Camera-type eye (tissue), 1 donor: Measurements from ENCODE around the gene SAMD14. TPM values are rescaled to one million over a fixed set of nuclear protein-coding genes. Genes with fewer than 3 reads are reported as not detected.

Experiments used
- total RNA-seq: library from RNA; depleted of rRNA; stranded (reverse); fragments of >200 nt; gene quantifications from one replicate; pipeline ENCODE4 v1.2.3, GENCODE V29; 2014

Gene SAMD14
- total RNA-seq = 14.2 TPM

DNA sequence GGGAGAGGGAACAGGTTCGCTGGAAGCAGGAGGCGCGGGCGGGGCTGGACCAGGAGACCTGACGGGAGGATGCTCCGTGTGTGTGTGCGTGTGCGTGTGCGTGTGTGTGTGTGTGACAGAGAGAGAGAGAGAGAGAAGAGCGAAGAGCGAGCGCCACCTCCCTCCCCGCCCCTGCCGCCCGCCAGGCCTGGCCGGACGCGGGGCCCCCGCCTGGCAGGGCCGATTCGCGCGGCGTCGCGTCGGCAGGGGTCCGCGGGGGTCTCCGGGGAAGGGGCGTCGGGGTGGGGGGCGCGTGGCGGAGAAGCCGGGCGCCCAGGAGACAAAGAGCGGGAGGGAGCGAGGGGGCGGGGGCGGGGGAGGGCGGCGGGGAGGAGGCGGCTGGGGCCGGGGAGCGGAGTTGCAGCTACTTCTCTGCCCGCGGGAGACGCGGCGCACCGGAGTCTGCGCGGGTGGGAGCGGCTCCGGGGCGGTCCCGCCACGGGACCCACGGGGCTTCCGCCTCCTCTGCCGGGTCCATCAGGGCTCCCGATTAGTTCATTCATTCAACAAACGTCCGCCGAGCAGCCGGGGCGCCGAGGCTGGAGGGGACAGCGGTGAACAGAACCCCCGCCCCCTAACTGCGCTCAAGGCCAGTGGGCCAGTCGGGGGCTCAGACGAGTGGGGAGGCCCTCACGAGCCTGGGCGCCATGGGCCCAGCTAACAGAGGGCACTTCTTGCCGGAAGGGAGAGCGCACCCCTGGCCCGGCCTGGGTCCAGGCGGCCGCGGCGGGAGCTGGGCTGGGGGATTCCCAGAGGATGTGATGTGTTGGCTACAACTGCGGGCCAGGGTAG, at the start of gene SAMD14:
TSS of gene SAMD14 (minus strand) at position 433 of the 831 bp plus-strand sequence. CDS start 5,201 bp downstream, outside the sequence.

DNA sequence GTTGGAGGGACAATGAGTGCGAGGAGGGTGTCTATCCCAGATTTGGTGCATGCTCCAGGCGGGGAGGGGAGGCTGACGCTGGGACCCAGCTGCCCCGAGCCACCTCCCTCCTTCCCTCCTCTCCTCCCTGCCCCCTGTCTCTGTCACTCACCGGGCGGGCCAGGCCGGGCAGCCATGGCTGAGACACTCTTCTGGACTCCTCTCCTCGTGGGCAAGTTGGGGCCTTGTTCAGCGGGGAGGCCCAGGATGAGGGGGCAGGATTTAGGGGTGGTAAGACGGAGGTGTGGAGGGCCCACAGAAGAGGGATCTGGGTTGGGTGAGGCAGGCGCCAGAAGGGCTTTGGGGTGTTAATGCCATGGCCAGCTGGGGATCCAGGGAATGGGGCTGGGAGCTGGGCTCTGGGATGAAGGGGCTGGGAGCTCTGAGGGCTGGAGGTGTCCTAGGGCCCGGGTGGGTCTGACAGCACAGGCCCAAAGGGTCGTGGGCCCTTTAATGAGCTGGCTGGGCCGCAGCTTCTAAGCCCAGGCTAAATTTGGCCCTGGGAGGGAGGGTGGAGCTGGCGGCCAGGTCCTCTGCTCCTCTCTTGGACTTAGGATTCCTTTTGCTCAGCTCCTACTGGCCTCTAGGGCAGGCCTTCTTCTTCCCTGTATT, 36.0 kb upstream of the SAMD14 start, which contains the start of gene SGCA:
TSS of gene SGCA (plus strand) at position 139 of the 651 bp plus-strand sequence. CDS start at position 175, 36 bp downstream.

DNA sequence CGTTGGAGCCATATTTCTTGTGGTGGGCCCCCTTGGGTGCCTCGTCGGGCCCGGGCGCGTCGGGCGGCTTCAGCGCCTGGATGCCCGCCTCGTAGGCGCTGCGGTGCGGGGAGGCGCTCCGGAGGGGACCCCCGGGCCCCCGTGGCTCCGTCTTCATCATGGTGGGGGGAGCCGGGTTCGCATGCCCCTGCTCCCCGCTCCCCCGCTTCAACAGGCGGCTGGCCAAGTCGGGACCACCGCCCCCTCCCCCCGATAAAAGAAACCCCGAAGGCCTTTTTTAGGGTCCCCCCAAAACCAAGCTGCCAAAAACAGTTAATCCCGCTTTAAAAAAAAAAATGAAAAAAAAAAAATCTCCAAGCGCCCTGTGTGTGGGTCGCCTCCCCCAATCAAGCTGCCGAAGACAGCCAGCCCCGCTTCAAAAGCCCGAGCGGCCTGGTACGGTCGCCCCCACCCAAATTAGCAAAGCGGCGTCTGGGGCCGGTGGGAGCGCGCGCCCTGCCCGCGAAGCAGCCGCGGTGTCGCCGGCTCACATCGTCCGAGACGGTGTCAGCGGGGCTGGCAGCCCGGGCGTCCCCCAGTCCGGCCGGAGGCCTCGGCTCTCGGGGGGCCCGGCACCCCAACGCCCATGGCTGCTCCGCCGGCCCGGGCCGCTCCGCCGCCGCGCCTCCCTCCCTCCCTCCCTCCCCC, 20.5 kb upstream of the SAMD14 start, which contains the start of gene PPP1R9B:
TSS of gene PPP1R9B (minus strand) at position 324 of the 687 bp plus-strand sequence. CDS start at position 160, 164 bp downstream.

GRCh38 chr17:50094753-50095619, 35.0 kb downstream of the SAMD14 start, which contains the start of gene PDK2:
Gene PDK2 (plus strand): TSS chr17:50095351. CDS start chr17:50095436, 85 bp downstream.

Other genes with a start within 250 kb of the SAMD14 start
- gene DLX4, start 161.0 kb downstream of the SAMD14 start, total RNA-seq = not detected
- gene DLX3, start 134.9 kb downstream of the SAMD14 start, total RNA-seq = 0.33 TPM
- 22.1 TPM for gene ITGA3, start 74.0 kb downstream of the SAMD14 start, total RNA-seq
- gene PDK2, start 34.8 kb downstream of the SAMD14 start, total RNA-seq = 22.0 TPM
- gene PPP1R9B, start 20.5 kb upstream of the SAMD14 start, total RNA-seq = 36.4 TPM
- gene SGCA, start 35.8 kb upstream of the SAMD14 start, total RNA-seq = 13.5 TPM
- 7,902 TPM for gene COL1A1, start 71.5 kb upstream of the SAMD14 start, total RNA-seq
- gene TMEM92, start 144.3 kb upstream of the SAMD14 start, total RNA-seq = 0.16 TPM
- gene XYLT2, start 216.0 kb upstream of the SAMD14 start, total RNA-seq = 24.4 TPM
- gene MRPL27, start 243.0 kb upstream of the SAMD14 start, total RNA-seq = 39.5 TPM
- 4.3 TPM for gene EME1, start 243.1 kb upstream of the SAMD14 start, total RNA-seq